IPS DF 19.7 (cell line): ENCODE data around the gene CCDC50.

Source experiments
- DNase-seq: peaks from one replicate; pipeline ENCODE4 v3.0.0-alpha.2; 2013; ENCODE audit warnings: low read depth, low spot score

CCDC50 gene

GRCh38 chr3:191420771-191421170 lies 91.6 kb downstream of the CCDC50 start:
- no peak for DNase-seq

GRCh38 chr3:191424881-191425280 lies 95.7 kb downstream of the CCDC50 start:
- no peak for DNase-seq

GRCh38 chr3:191425322-191425734 lies 96.1 kb downstream of the CCDC50 start:
- DNase-seq, result no peak

DNA sequence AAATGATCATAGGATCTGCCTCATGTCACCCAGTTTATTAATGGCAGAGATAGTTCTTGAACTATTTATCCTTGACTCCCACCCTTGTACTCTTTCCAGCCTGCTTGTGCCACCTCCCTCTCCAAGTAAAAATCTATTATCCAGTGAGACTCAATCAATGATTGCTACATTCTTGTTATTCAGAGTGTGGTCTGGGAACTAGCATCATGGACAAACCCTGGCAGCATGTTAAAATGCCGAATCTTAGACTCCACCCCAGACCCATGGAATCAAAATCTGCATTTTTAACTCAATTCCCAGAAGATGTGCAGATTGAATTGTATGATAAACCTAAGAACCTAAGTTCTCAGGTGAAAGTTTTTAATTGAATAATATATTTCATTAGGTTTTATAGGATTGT lies 97.1 kb downstream of the CCDC50 start:
- DNase-seq, result no peak

GRCh38 chr3:191428177-191428576 lies 99.0 kb downstream of the CCDC50 start:
- no peak for DNase-seq

DNA sequence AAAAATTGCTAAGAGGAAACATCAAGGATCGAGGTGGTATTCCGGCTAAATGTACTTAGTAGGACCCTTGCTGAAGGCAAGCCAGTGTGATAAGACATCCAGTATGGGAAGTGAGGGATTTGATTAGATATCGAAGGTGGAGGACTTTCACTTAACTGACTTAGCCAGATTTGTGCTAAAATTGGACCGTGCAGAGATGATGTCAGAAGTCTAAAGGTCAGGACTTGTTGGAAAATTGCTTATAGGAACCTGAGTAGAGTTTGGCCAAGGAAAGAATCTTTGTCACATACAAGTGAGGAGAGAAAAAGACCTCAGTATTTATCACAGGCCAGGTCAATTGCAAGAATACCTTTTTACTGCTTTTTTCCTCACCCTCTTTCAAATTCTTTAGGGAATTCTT lies 100.9 kb downstream of the CCDC50 start:
- no peak for DNase-seq

DNA sequence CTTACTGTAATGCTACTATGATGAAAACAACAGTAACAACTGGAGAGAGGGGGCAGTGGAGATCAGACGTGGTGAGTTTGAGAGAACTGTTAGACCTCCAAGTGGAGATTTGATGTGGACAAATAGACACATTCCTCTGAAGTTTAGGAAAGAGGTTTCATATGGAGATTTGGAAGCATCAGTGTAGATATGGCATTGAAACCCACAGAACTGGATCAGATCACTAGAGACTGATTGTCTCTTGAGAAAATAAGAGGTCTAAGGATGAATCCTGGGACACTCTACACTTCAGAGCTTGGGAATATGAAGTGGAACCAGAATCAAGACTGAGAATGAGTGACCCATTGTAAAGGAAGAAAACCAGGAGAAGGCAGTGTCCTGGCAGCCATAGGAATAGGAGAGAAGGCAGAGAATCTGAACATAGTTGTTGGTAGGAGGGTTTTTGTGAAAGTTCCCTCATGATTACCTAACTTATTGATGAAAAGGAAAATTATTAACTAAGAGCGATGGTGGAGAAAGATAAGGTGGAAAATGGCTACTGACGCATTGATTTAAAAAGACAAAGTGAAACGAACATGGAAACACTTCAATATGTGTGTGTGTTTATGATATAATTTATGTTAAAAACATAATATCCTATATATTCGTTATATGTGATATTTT lies 102.1 kb downstream of the CCDC50 start:
- no peak for DNase-seq

- no peak for DNase-seq
Observed at GRCh38 chr3:191432162-191432561, 103.0 kb downstream of the CCDC50 start.

GRCh38 chr3:191434024-191434423 lies 104.8 kb downstream of the CCDC50 start:
- DNase-seq, result no peak

DNA sequence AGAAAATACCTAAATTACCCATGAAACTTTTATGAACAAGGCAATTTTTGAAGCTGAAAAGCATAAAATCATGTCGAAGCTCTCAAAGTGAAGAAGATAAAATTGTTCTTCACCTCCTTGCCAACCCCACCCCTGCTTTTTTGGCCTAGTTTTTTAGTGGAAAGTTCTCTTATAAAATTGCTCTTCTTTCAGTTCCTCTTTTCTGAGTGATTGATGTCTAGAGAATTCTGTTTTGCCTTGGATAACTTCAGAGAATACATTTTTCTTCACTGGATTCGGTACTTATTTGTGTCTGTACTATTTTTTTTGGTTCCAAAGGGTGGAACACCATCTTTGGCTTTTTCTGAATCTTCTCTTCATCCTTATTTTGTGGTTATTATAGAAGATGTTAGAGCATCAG lies 106.8 kb downstream of the CCDC50 start:
- DNase-seq, result no peak

- no peak for DNase-seq
Observed at GRCh38 chr3:191438150-191438814, 109.1 kb downstream of the CCDC50 start.

DNA sequence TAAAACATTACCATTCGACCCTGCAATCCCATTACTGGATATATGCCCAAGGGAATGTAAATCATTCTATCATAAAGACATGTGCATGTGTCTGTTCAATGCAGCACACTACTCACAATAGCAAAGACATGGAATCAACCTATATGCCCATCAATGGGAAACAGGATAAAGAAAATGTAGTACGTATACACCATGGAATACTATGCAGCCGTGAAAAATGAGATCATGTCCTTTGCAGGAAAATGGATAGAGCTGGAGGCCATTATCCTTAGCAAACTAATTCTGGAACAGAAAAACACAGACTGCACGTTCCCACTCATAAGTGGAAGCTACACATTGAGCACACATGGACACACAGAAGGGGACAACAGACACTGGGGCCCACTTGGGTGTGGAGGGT lies 111.3 kb downstream of the CCDC50 start:
- DNase-seq, result no peak

- DNase-seq, result no peak
Observed at GRCh38 chr3:191441687-191442086, 112.5 kb downstream of the CCDC50 start.

GRCh38 chr3:191444569-191444968 lies 115.4 kb downstream of the CCDC50 start:
- DNase-seq, result no peak
